Measurements from ENCODE around the gene FAM13A. TPM values are rescaled to one million over a fixed set of nuclear protein-coding genes. Genes with fewer than 3 reads are reported as not detected.

The FAM13A gene
- total RNA-seq, 1 donor from 2014 or later = 13.2 TPM

DNA sequence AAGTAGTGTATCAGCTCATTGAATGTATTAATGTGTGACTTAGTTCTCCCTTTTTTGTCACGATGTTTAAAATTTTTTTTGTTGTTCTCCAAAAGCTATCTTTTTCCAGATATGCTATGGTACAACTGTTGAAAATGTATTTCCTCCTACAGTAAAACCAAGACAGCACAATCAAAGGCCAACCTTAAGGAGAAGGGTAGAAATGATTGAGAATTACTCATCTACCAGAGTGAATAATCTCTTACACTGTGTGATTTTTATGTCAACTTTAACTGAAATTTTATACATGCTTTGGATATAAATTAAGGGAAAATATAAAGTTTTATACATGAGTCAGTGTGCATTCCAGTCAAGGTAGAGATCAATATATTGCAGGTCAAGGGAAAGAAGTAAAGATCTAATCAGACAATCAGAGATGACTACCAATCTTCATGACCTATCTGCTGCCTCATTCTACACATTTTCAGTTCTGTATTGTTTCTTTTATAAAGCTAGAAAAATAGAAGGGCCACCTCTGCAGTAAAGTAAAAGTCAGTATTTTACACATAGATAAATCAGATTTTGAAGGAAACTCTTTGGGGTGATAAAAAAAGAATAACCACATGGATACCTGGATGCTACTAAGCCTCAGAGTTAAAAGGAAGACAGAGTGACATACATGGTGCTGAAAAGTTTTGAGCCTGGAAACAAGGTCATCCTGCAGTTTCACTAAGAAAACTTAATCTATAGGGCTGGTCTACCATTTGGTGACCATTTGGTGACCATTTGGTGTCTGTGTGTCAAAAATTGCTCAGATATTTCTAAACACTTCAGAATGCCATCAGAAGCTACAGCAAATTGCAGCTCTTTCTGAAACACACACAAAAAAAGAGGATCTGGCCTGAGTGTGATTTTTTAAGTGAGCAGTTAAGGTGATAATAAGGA is 1.6 kb downstream of the FAM13A start:
- intact Hi-C loops (cut with DNase I) = loop anchor here (2.0 kb wide), 1 partner anchor 55 kb away; the partner anchor contains the start of gene TIGD2
- H3K36me3 ChIP-seq = no peaks in the 10 kb centered on the region
- no peaks in the 10 kb centered on the region for H3K27me3 ChIP-seq
- H3K27ac ChIP-seq = no peak overlapping the region
- H3K4me1 ChIP-seq = peaks cover 0 to 9% of the 10 kb centered on the region in 2 donors
- H3K4me3 ChIP-seq = peak overlapping the region; percentile 54 to 63
- DNase-seq (ENCODE audit: low spot score in 2 of 2) = no peak
- TF ChIP-seq, protein P1, sequence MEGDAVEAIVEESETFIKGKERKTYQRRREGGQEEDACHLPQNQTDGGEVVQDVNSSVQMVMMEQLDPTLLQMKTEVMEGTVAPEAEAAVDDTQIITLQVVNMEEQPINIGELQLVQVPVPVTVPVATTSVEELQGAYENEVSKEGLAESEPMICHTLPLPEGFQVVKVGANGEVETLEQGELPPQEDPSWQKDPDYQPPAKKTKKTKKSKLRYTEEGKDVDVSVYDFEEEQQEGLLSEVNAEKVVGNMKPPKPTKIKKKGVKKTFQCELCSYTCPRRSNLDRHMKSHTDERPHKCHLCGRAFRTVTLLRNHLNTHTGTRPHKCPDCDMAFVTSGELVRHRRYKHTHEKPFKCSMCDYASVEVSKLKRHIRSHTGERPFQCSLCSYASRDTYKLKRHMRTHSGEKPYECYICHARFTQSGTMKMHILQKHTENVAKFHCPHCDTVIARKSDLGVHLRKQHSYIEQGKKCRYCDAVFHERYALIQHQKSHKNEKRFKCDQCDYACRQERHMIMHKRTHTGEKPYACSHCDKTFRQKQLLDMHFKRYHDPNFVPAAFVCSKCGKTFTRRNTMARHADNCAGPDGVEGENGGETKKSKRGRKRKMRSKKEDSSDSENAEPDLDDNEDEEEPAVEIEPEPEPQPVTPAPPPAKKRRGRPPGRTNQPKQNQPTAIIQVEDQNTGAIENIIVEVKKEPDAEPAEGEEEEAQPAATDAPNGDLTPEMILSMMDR (IDR thresholded peaks at IDR 0.05) = no peak
- peaks cover 0 to 3% of the 10 kb centered on the region in 2 donors for H3K9me3 ChIP-seq

DNA sequence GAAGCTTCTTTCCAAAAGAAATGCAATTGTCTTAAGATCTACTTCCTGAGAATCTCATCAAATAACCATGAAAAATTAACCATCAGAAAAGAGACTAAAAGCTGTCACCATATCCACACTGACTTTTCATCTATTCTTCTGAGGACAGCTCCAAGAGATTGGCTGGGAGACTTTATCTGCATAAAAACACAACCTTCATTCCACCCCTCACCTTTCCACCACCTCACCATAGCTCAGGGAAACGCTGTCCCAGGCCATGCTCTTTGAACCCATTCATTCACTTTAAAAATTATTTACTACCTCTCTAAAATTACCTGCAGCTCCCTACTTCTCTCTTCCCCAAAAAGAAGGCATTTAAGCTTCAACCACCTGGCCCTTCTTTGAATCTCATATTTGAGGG is 2.4 kb downstream of the FAM13A start:
- TF ChIP-seq, protein P1 (IDR thresholded peaks at IDR 0.05) = no peak
- intact Hi-C loops (cut with DNase I) = no loop called here
- Histone ChIP-seq H3K27ac (no peak overlapping the region), H3K9me3 (peaks cover 0 to 3% of the 10 kb centered on the region in 2 donors), H3K36me3 (no peaks in the 10 kb centered on the region), H3K27me3 (no peaks in the 10 kb centered on the region), H3K4me1 (peaks cover 0 to 9% of the 10 kb centered on the region in 2 donors), H3K4me3 (no peak overlapping the region)
- no peak for DNase-seq (ENCODE audit: low spot score in 2 of 2)

DNA sequence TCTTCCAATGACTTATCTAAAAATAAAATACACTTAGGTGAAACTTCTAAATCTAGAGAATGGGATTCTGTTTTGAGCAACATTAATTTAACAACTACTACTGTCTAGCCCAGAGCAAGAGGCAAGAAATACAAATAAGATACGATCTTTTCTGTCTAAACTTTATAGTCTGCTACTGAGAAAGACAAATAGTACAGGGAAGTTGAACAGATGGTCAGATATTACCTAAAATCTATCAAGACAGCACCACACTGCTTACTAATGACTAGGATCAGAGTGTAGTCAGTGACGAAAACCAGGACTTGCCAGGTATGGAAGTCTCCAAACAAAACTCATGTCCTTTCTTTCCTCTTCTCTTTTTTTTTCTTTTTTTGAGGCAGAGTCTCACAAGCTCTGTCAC is 7.1 kb downstream of the FAM13A start:
- no peaks in the 10 kb centered on the region for H3K36me3 ChIP-seq
- no peak for DNase-seq (ENCODE audit: low spot score in 2 of 2)
- TF ChIP-seq, protein P1 (IDR thresholded peaks at IDR 0.05) = no peak
- no peak overlapping the region for H3K27ac ChIP-seq
- H3K9me3 ChIP-seq = peaks cover 0 to 3% of the 10 kb centered on the region in 2 donors
- intact Hi-C loops (cut with DNase I) = no loop called here
- H3K27me3 ChIP-seq = no peaks in the 10 kb centered on the region
- H3K4me3 ChIP-seq = no peak overlapping the region
- H3K4me1 ChIP-seq = peaks cover 0 to 16% of the 10 kb centered on the region in 2 donors

DNA sequence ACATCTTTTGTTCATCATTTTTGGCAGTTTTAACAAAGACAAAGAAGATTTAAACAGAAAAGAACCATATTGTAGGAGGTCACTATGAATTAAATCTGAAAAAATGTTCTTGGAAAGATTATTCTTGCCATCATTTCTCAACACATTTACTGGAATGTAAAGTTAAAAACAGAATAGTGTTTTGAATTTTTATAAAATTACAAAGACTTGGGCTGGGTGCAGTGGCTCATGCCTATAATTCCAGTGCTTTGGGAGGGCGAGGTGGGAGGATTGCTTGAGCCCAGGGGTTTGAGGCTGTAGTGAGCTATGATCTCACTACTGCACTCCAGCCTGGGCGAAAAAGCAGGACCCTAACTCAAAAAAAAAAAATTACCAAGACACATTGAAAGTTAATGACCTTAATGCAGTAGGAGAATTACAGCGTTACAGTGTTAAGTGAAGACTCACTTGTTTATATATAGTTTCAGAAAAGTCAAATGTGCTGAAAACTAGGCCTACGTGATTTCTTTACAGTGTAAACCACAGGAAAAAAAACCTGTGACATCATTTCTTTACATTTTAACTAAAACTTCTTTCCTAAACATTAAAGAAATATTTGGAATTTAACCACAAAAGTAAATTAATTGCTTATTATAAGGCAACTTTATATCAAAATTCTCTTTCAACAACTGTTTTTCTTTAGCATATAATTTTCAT is 7.9 kb downstream of the FAM13A start:
- Histone ChIP-seq H3K36me3 (no peaks in the 10 kb centered on the region), H3K27me3 (no peaks in the 10 kb centered on the region), H3K27ac (peak overlapping the region in 1 of 2 donors; percentile 18), H3K9me3 (peaks cover 0 to 3% of the 10 kb centered on the region in 2 donors), H3K4me3 (no peak overlapping the region), H3K4me1 (peaks cover 0 to 11% of the 10 kb centered on the region in 2 donors)
- intact Hi-C loops (cut with DNase I) = no loop called here
- TF ChIP-seq, protein P1 (IDR thresholded peaks at IDR 0.05) = no peak
- no peak for DNase-seq (ENCODE audit: low spot score in 2 of 2)

DNA sequence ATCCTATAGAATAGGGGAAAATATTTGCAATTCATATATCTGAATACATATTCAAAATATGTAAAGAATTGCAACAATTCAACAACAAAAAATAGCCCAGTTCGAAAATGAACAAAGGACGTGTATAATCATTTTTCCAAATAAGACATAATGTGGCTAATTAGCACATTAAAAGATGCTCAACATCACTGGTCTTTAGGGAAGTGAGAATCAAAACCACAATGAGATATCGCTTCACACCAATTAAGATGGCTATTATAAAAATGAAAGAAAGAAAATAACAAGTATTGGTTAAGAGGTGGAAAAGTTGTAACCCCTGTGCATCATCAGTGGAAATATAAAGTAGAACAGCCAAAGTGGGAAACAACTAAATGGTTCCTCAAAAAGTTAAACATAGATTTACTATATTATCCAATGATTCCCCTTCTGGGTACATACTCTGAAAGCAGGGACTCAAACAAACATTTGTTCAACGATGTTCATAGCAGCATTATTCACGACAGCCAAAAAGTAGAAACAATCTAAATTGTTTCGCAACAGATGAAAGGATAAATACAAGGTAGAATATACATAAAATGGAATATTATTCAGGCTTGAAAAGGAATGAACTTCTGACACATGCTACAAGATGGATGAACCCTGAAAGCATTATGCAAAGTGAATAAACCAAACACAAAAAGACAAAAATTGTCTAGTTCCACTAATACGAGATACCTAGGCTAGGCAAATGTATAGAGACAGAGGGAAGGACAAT is 12.7 kb downstream of the FAM13A start:
- Histone ChIP-seq H3K4me3 (no peak overlapping the region), H3K9me3 (no peaks in the 10 kb centered on the region), H3K4me1 (peaks cover 0 to 4% of the 10 kb centered on the region in 2 donors), H3K27ac (no peak overlapping the region), H3K27me3 (no peaks in the 10 kb centered on the region), H3K36me3 (no peaks in the 10 kb centered on the region)
- TF ChIP-seq, protein P1 (IDR thresholded peaks at IDR 0.05) = no peak
- intact Hi-C loops (cut with DNase I) = no loop called here
- DNase-seq (ENCODE audit: low spot score in 2 of 2) = no peak

Data from ascending aorta (tissue), 2 donors.